Heart right ventricle (tissue), 16 donors: ENCODE data around the gene RNASE2. TPM values are rescaled to one million over a fixed set of nuclear protein-coding genes. Genes with fewer than 3 reads are reported as not detected.

Experiments
- ATAC-seq, 8 donors: fragments of 200-7000 bp; cut with Tn5 transposase; one replicate each; pipeline ENCODE4 v1.9.1; 2020; ENCODE audit warnings: mild to moderate bottlenecking in 8 of 8, moderate library complexity in 8 of 8, moderate number of reproducible peaks in 1 of 8
- DNase-seq, 2 donors: peaks; one replicate each; pipeline ENCODE4 v3.0.0-alpha.2; 2020
- H3K27ac ChIP-seq, 10 donors: fragments of 200-600 bp; sonication (generic) in 2 of 10; one replicate each; pipeline versions ENCODE4 v1.5.0 to v1.8.0; 2020 to 2022; ENCODE audit warnings: mild to moderate bottlenecking in 3 of 10
- H3K27me3 ChIP-seq, 7 donors: fragments of 200-600 bp; one replicate each; pipeline ENCODE4 v1.8.0; 2021 to 2022; ENCODE audit warnings: mild to moderate bottlenecking in 2 of 7
- H3K36me3 ChIP-seq, 9 donors: fragments of 200-600 bp; sonication (generic) in 1 of 9; one replicate each; pipeline versions ENCODE4 v1.5.0 to v1.8.0; 2020 to 2022; ENCODE audit warnings: mild to moderate bottlenecking in 2 of 9
- H3K4me1 ChIP-seq, 9 donors: fragments of 200-600 bp; sonication (generic) in 1 of 9; one replicate each; pipeline versions ENCODE4 v1.5.0 to v1.8.0; 2020 to 2022; ENCODE audit warnings: mild to moderate bottlenecking in 4 of 9
- H3K4me3 ChIP-seq, 10 donors: fragments of 200-600 bp; sonication (generic) in 2 of 10; one replicate each; pipeline versions ENCODE4 v1.5.0 to v1.8.0; 2020 to 2022; ENCODE audit warnings: mild to moderate bottlenecking in 7 of 10, moderate library complexity in 2 of 10
- H3K9me3 ChIP-seq, 11 donors: fragments of 200-600 bp in 10 of 11; sonication (generic) in 2 of 11; one replicate each; pipeline versions ENCODE4 v1.5.0 to v1.8.0; 2013 to 2022; ENCODE audit warnings: mild to moderate bottlenecking in 2 of 11, control low read depth in 1 of 11, moderate library complexity in 1 of 11
- CTCF ChIP-seq, 9 donors: fragments of 200-600 bp; sonication (generic) in 2 of 9; IDR thresholded peaks; one replicate each; pipeline versions ENCODE4 v1.5.0 to v1.8.0; 2021 to 2022; ENCODE audit warnings: antibody characterized with exemption in 9 of 9, mild to moderate bottlenecking in 5 of 9, moderate library complexity in 1 of 9
- WGBS, 2 donors: extraction: QIAGEN DNeasy Blood & Tissue Kit; methylation state at CpG; one replicate each; pipeline ENCODE4 v1.1.7; 2013; ENCODE audit warnings: inconsistent platforms in 1 of 2; 5-methylcytosine and 5-hydroxymethylcytosine counted together
- intact Hi-C, 10 donors: fragments of 100-400 bp; cut with DNase I; formaldehyde crosslinking; loops; one replicate each; pipeline versions ENCODE4 v1.11.1 to v1.14.2; 2022
- polyA plus RNA-seq, 2 donors: library from polyadenylated mRNA; stranded (reverse); fragments of 200-250 nt; gene quantifications; one replicate each; pipeline ENCODE4 v1.2.3, GENCODE V29; 2013
- total RNA-seq, 10 donors: library from RNA; stranded (reverse); fragmentation: NEBNext Ultra II Directional in 3 of 10; extraction: Animal tissue kit (Norgen Biotek cat#: 25700) in 3 of 10; gene quantifications; one replicate each; pipeline versions ENCODE4 v1.2.1 to v1.2.4, GENCODE V29; 2021 to 2023
- donor health status: Arrhythmogenic right ventricular cardiomyopathy.
- donor health status: ischemic (EF 13 %, LVEDD 7.1; RV severe dilation, severe dysfunction).
- donor health status: healthy with polysubstance abuse.
- donor health status: DM: no; HTN: yes; CAD: no.
- donor health status: DM: no; HTN: no; CAD: no.
- donor health status: ischemic (EF 25% LVEDD 6.9; RV normal size, moderate dysfunction).
- donor health status: ischemic (EF 25% LVEDD 5.7; RV mildly dilated, moderate dysfunction).
- donor health status: healthy.
- donor health status: DM: yes; HTN: yes; CAD: no.
- donor health status: Ischemic cardiomyopathy.
- donor health status: ischemic (EF 35%, LVEDD 5.7; RV mildly dilated, moderate dysfunction).
- donor health status: nonischemic (EF 11% LVEDD 7.7; RV severe dilation, severe dysfunction).
- donor health status: DM: yes; HTN: yes; CAD: no.
- donor health status: PGD.
- donor health status: ischemic (EF 29% LVEDD 5.4; RV normal size, mild dysfunction).
- donor health status: nonischemic (EF 23%, LVEDD 6.1; RV moderate dilation, normal function).

Gene RNASE2
- total and polyA plus RNA-seq, 12 donors, result 1.2 to 7.8 (median 3.7) TPM; not detected in 6

- intact Hi-C loops, result no loop called here
- H3K4me3 ChIP-seq, result no peak overlapping the region
- H3K27ac ChIP-seq, result no peak overlapping the region
- DNase-seq, result no peak
- ATAC-seq, result no peak
- peaks cover 0 to 35% (median 28%) of the 10 kb centered on the region in 9 donors for H3K36me3 ChIP-seq
- H3K9me3 ChIP-seq, result no peaks in the 10 kb centered on the region
- no peaks in the 10 kb centered on the region for H3K27me3 ChIP-seq
- TF ChIP-seq CTCF (IDR thresholded peaks at IDR 0.05), result no peak
- WGBS, 2 donors, result 76% methylated on average over 4 of the region's 4 CpGs
- peaks cover 0 to 14% (median 0%) of the 10 kb centered on the region in 9 donors for H3K4me1 ChIP-seq
These were observed 44.3 kb downstream of the RNASE2 start for GRCh38 chr14:20999591-20999990.

- Histone ChIP-seq H3K36me3 (peaks cover 0 to 19% (median 11%) of the 10 kb centered on the region in 9 donors), H3K27ac (no peak overlapping the region), H3K4me3 (no peak overlapping the region), H3K9me3 (no peaks in the 10 kb centered on the region), H3K4me1 (peaks cover 0 to 17% (median 0%) of the 10 kb centered on the region in 9 donors), H3K27me3 (no peaks in the 10 kb centered on the region)
- intact Hi-C loops, result no loop called here
- ATAC-seq (peak in 1 of 8 donors; percentile 35), DNase-seq (no peak)
- TF ChIP-seq CTCF (IDR thresholded peaks at IDR 0.05), result no peak
- WGBS, 2 donors, result 61 to 68% methylated on average over 7 of the region's 7 CpGs
These were observed 45.9 kb downstream of the RNASE2 start for GRCh38 chr14:21001218-21001617.

GRCh38 chr14:21003788-21004346 lies 48.6 kb downstream of the RNASE2 start:
- no peaks in the 10 kb centered on the region for H3K9me3 ChIP-seq
- peak; percentile 60 to 87 (median 75) for ATAC-seq
- WGBS, 2 donors, result 49% methylated on average over 14 of the region's 14 CpGs
- peak in 1 of 2 donors; percentile 28 for DNase-seq
- peaks cover 0 to 23% (median 0%) of the 10 kb centered on the region in 9 donors for H3K4me1 ChIP-seq
- intact Hi-C loops, result no loop called here
- H3K27ac ChIP-seq, result peak overlapping the region; percentile 53 to 90 (median 74)
- no peaks in the 10 kb centered on the region for H3K36me3 ChIP-seq
- TF ChIP-seq CTCF (IDR thresholded peaks at IDR 0.05), result no peak
- H3K27me3 ChIP-seq, result no peaks in the 10 kb centered on the region
- peak overlapping the region in 9 of 10 donors; percentile 20 to 58 (median 48) for H3K4me3 ChIP-seq

Other genes with a start within 250 kb of the RNASE2 start
- gene EDDM3A, start 209.6 kb upstream of the RNASE2 start, total RNA-seq, result not detected
- not detected for gene EDDM3A, start 209.6 kb upstream of the RNASE2 start, polyA plus RNA-seq
- gene EDDM3B, start 187.1 kb upstream of the RNASE2 start, total RNA-seq, result not detected
- gene EDDM3B, start 187.1 kb upstream of the RNASE2 start, polyA plus RNA-seq, result not detected
- gene RNASE6, start 174.2 kb upstream of the RNASE2 start, total RNA-seq, result 10 to 100 TPM in 2 of 10 donors, 1 to 10 TPM in 8; 1.3 to 18.2 (median 2.4) TPM
- gene RNASE6, start 174.2 kb upstream of the RNASE2 start, polyA plus RNA-seq, result 1 to 10 TPM; 2.0 to 6.8 TPM
- 100 to 1,000 TPM in 9 of 10 donors, 10 to 100 TPM in 1; 92.1 to 490 (median 166) TPM for gene RNASE1, start 152.6 kb upstream of the RNASE2 start, total RNA-seq
- gene RNASE1, start 152.6 kb upstream of the RNASE2 start, polyA plus RNA-seq, result 100 to 1,000 TPM; 342 to 373 TPM
- gene RNASE3, start 64.1 kb upstream of the RNASE2 start, total RNA-seq, result not detected
- under 1 TPM in 1 of 2 donors, not detected in 1; 0.06 TPM for gene RNASE3, start 64.1 kb upstream of the RNASE2 start, polyA plus RNA-seq
- gene METTL17, start 34.5 kb downstream of the RNASE2 start, total RNA-seq, result 10 to 100 TPM; 28.8 to 56.4 (median 38.3) TPM
- gene METTL17, start 34.5 kb downstream of the RNASE2 start, polyA plus RNA-seq, result 10 to 100 TPM; 50.2 to 79.3 TPM
- not detected for gene SLC39A2, start 43.8 kb downstream of the RNASE2 start, total RNA-seq
- not detected for gene SLC39A2, start 43.8 kb downstream of the RNASE2 start, polyA plus RNA-seq
- gene NDRG2, start 69.6 kb downstream of the RNASE2 start, total RNA-seq, result 100 to 1,000 TPM; 242 to 420 (median 299) TPM
- gene NDRG2, start 69.6 kb downstream of the RNASE2 start, polyA plus RNA-seq, result 100 to 1,000 TPM; 286 to 293 TPM
- gene TPPP2, start 74.7 kb downstream of the RNASE2 start, total RNA-seq, result 1 to 10 TPM in 5 of 10 donors, under 1 TPM in 5; 0.28 to 3.2 (median 0.91) TPM
- gene TPPP2, start 74.7 kb downstream of the RNASE2 start, polyA plus RNA-seq, result 1 to 10 TPM in 1 of 2 donors, under 1 TPM in 1; 0.75 to 1.1 TPM
- gene RNASE13, start 79.3 kb downstream of the RNASE2 start, total RNA-seq, result not detected
- not detected for gene RNASE13, start 79.3 kb downstream of the RNASE2 start, polyA plus RNA-seq
- not detected for gene RNASE7, start 86.9 kb downstream of the RNASE2 start, total RNA-seq
- under 1 TPM in 1 of 2 donors, not detected in 1; 0.03 TPM for gene RNASE7, start 86.9 kb downstream of the RNASE2 start, polyA plus RNA-seq
- gene RNASE8, start 102.3 kb downstream of the RNASE2 start, total RNA-seq, result not detected
- not detected for gene RNASE8, start 102.3 kb downstream of the RNASE2 start, polyA plus RNA-seq
- gene ARHGEF40, start 114.8 kb downstream of the RNASE2 start, total RNA-seq, result 10 to 100 TPM; 14.2 to 24.4 (median 17.5) TPM
- gene ARHGEF40, start 114.8 kb downstream of the RNASE2 start, polyA plus RNA-seq, result 10 to 100 TPM; 21.1 to 25.2 TPM
- gene ZNF219, start 143.2 kb downstream of the RNASE2 start, total RNA-seq, result 10 to 100 TPM; 22.1 to 58.4 (median 32.2) TPM
- 10 to 100 TPM; 37.1 to 39.2 TPM for gene ZNF219, start 143.2 kb downstream of the RNASE2 start, polyA plus RNA-seq
- under 1 TPM in 9 of 10 donors, not detected in 1; 0.16 to 0.45 (median 0.28) TPM for gene TMEM253, start 145.6 kb downstream of the RNASE2 start, total RNA-seq
- gene TMEM253, start 145.6 kb downstream of the RNASE2 start, polyA plus RNA-seq, result 1 to 10 TPM in 1 of 2 donors, under 1 TPM in 1; 0.30 to 1.1 TPM
- not detected for gene OR5AU1, start 200.6 kb downstream of the RNASE2 start, total RNA-seq
- not detected for gene OR5AU1, start 200.6 kb downstream of the RNASE2 start, polyA plus RNA-seq